AG08396 (cell line): Measurements from ENCODE around the gene YBX2.

ENCODE experiments used
- DNase-seq: peaks from one replicate; pipeline ENCODE4 v3.0.0; 2012; ENCODE audit warnings: low spot score, mixed read lengths

Gene YBX2

GRCh38 chr17:7296189-7296861, 1.9 kb upstream of the YBX2 start:
- peak; percentile 93 for DNase-seq

- DNase-seq: no peak
These were observed 1.1 kb upstream of the YBX2 start for GRCh38 chr17:7295230-7296180.

DNA sequence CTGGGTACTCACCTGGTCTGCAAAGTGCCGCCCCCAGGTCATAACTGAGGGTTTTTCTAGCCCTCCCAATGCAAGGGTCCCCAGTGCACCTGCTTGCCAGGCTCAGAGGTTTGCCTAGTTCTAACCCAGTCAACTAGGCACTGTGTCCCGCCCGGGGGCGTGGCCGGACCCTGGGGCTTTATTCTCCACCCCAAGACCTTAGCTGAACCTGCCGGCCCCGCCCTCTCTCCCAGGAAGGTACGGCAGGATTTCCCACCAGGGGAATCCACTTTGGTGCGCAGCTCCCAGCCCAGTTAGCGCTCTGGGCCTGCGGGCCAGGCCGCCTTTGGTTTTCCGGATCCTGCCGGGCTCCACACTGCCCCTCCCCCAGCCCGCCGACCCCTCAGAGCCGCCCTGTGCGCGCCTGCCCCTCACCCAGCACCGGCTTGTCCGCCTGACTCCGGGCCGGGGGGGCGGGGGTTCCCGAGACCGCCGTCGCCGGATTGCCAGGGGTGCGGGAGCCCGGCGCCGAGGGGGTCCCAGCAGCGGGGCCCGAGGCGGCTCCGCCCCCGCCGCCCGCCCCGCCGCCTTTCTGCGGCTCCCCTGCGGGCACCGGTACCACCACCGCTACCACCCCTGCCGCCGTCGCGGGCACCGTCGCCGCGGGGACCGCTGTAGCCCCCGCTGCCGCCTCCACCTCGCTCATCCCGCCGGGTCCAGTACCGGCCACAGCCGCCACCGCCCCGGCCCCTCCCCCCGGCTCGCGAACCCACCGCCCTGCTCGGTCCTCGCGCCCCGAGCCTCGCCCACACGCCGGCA, 424 bp downstream of the YBX2 start:
- DNase-seq: no peak

DNA sequence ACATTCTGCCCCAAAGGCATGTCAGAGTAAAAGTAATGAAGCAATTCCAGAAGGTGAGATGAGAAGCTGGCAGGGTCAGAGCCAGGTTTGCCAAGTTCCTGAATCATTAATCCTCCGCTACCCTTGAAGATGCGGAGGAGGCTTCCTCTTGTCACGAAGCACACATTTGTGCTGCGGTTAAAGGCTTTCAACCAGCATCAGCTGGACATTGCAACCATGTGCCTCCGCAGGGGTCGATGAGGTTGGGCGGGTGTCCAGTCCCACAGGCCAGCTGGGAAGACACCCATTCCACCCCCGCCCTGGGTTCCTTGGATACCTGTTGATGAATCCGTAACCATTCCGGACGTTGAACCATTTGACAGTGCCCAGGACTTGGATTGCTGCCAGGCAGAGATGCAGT, 1.3 kb downstream of the YBX2 start:
- DNase-seq: peak; percentile 6

DNA sequence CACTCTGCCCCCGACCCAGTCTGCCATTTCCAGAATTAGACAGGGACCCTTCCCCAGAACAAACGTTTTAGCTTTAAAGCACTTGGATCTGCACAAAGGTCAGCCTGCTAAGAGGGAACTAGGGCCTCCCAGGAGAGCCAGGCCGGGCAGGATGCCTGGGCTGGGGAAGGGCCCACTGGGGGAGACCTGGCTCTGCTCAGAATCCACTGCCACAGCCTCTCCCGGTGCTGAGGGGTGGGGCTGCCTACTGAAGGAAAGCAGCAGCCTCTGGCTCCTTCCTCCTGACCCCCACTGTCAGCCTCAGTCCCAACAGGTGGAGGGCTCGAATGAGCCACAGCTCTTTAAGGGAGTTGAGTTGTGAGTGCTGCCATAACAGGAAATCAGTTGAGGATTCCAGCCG, 1.7 kb downstream of the YBX2 start:
- DNase-seq: peak; percentile 14

DNA sequence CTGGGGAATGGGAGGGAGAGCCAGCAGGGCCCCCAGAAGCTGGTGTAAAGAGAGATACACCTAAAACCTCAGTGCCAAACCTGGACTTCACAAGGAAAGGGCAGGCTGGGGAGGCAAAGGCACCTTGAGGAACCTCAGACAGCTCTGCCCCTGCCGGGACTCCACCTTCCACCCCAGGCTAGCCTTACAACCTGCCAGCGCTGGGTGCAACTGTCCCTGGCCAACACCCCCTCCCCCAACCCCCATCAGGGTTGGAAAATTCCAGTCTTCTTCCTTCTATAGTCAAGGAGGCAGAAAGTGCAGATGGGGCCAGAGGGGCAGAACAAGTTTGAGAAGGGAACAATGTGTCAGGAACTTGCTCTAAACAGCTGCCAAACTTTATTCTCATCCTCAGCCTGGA, 2.2 kb downstream of the YBX2 start:
- no peak for DNase-seq

GRCh38 chr17:7290685-7291084, 3.8 kb downstream of the YBX2 start:
- DNase-seq: no peak

DNA sequence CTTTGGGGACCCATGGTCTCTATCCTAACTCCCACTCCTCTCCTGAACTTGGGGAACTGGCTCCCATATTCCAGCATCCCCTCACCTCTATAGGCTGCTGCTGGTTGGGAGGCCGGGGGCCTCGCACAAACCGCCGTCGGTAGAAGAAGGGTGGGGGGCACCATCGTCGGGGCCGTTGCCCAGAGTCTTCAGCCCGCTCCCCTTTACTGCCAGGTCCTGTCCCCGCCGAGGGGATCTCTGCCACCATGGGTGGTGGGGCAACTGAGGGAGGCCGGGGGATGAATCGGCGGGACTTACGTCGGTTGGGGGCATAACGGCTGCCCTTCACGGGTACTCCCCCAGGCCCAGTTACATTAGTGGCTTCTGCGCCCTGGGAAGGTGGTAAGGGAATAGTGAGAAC, 4.3 kb downstream of the YBX2 start:
- no peak for DNase-seq

DNA sequence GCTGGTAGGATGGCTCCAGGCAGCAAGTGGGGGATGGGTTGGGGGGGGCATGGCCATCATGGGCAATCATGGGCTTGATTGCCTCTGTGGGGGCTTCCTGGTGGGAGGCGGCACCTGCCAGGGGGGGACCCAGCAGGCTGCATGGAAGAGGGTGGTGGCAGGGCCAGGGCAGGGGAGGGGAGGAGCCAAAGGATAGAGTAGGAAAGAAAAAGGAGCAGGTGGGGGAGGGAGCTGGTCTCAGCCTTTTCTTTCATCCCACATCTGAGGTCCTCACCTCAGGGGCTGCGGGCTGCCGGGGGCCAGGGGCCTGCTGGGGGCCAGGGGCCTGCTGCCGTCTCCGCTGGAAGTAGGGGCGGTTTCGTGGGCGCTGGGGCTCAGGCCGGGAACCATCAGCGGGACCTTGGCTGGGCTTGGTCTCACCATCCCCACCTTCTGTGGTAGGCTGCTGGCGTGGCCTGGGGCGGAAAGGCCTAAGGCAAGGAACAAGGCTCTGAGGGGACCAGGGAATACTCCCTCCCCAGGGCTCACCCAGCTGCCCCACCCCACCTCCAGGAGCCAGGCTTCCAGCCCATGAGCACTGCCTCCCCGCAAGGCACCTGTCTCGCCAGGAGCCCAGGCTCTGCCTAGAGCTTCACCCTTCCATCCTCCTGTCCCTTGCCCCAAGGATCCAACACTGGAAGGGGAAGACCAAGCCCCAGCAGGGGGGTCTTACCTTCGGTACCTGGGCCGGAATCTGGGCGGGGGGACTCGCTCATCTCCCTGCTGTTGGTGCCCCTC, 5.0 kb downstream of the YBX2 start:
- no peak for DNase-seq

DNA sequence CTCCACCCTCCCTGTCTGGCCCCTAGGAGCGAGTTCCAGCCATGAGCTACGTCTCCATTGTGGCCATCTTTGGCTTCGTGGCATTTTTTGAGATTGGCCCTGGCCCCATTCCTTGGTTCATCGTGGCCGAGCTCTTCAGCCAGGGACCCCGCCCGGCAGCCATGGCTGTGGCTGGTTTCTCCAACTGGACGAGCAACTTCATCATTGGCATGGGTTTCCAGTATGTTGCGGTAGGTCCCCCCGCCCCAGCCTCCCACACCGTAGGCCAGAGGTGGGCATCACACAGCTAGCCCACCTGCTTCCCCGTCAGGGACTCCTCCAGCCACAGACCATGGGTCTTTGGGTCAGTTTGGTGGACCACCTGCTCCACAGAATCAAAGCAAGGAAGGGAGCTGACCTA, 8.8 kb downstream of the YBX2 start:
- DNase-seq: peak; percentile 4

DNA sequence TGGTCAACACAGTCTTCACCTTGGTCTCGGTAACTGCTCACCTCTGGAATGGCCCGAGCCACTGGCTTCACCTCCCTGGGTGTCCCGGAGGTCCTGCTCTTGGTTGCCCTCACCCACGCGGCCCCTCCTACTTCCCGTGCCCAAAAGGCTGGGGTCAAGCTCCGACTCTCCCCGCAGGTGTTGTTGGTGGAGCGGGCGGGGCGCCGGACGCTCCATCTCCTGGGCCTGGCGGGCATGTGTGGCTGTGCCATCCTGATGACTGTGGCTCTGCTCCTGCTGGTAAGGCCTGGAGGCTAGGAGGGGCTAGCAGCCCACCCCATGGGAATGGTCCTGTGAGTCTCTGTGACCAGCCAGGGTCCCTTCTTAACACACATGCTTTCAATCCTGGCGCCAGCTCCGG, 9.5 kb downstream of the YBX2 start:
- DNase-seq: no peak

GRCh38 chr17:7283471-7284216, 10.8 kb downstream of the YBX2 start:
- DNase-seq: no peak

- DNase-seq: no peak
These were observed 11.6 kb downstream of the YBX2 start for GRCh38 chr17:7282752-7283321.

DNA sequence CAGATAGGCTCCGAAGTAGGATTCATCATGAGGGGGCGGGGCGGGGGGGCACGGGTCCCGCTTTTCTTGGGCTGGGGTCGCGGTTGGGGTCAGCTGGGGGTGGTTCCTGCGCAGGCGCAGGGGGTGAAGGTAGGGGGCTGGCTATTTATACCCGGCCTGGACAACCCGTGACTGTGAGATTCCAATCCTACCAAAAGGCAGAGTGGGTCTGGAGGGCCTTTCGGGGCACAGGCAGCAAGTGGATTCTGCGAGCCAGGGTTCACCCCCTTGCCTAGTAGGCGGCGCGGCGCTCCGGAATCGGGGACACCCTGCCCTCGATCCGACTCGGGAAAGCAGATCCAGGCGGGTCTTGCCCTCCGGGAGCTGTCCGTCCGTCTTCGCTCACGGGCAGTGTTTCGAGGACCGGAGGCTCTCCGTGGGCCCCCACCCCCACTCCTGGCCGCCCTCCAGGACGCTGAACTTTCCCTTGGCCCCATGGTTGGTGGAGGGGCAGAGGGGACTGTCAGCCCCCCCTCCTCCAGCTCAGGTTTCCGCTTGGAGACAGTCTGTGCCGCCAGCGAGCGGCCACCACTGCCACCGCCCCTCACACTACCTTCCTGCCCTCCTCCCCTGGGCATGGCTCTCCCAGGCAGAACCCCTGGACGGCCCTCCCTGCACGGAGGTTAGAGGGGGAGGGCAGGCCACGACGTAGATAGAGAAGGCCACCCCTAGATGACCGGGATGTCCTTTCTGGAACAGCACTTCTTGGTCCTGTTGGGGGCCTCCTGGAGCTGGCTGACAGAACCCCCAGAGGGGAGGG, 12.3 kb downstream of the YBX2 start:
- DNase-seq: no peak

- DNase-seq: peak; percentile 99
These were observed 13.1 kb downstream of the YBX2 start, which contains the start of gene SLC2A4 for GRCh38 chr17:7281074-7281952. Gene SLC2A4, plus strand, starts transcription at chr17:7281718. Its CDS starts 217 bp downstream, at chr17:7281935.

GRCh38 chr17:7280519-7281073, 13.8 kb downstream of the YBX2 start:
- peak; percentile 88 for DNase-seq

- no peak for DNase-seq
These were observed 15.0 kb downstream of the YBX2 start for GRCh38 chr17:7279448-7279847.

DNA sequence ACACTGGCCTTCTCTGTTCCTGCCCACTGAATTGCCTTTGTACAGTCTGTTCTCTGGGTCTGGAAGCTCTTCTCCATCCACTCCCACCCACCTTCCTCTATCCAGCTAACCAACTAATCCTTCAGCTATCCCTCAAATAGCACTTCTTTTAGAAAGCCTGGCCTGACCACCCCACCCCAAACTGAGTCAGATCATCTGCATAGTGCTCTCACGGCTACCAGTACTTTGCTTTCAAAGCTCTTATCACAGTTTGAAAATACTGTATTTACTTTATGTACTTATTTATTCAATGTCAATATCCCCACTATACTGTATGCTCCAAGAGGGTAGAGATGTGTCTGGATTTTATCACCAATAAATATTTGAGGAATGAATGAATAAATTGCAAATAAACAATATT, 27.7 kb downstream of the YBX2 start:
- peak; percentile 35 for DNase-seq

DNA sequence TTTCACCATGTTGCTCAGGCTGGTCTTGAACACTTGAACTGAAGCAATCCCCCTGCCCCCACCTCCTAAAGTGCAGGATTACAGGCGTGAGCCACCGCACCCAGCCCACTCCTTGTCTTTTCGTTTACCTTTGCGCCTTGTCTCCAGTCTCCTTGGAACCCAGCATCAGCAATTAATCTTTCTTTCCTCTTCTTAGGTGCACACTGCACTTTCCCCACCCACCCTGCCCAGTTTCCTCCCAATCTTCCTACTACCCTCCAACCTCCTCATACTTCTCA, 30.7 kb downstream of the YBX2 start:
- no peak for DNase-seq
